Measurements from ENCODE around the gene MOGAT1.

The MOGAT1 gene

DNA sequence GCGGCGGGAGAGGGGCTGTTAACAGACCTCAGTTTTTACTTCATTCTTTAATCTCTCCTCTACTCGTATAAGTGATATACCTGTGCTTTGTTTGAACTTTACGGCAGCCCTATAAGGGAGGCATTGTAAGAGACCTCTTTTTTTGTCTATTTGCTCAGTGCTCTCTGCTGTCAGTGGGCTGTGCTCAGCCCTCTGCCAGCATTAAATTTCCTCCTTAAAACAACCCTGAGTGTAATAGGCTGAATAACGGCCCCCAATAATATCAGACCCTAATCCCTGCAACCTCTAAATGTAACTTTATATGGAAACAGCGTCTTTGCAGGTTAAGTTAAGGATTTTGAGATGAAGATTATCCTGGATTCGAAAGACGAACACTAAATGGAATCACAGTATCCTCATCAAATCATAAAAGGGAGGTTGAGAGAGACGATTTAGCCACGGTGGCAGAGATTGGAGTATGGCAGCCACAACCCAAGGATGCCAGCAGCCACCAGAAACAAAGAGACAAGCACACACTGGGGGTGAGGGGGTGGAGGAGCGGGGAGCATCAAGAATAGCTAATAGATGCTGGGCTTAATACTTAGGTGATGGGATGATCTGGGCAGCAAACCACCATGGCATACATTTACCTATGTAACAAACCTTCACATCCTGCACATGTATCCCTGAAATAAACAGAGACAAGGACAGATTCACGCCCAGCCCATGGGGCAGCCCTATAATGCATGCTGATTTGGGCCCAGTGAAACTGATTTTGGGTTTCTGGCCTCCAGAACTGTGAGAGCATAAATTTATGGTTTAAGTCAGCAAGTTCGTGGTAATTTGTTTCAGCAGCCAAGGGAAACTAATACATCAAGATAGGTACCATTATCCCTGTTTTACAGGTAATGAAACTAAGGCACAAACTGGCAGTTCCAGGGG, 14.7 kb upstream of the MOGAT1 start (continued):
- TF ChIP-seq, protein P1, sequence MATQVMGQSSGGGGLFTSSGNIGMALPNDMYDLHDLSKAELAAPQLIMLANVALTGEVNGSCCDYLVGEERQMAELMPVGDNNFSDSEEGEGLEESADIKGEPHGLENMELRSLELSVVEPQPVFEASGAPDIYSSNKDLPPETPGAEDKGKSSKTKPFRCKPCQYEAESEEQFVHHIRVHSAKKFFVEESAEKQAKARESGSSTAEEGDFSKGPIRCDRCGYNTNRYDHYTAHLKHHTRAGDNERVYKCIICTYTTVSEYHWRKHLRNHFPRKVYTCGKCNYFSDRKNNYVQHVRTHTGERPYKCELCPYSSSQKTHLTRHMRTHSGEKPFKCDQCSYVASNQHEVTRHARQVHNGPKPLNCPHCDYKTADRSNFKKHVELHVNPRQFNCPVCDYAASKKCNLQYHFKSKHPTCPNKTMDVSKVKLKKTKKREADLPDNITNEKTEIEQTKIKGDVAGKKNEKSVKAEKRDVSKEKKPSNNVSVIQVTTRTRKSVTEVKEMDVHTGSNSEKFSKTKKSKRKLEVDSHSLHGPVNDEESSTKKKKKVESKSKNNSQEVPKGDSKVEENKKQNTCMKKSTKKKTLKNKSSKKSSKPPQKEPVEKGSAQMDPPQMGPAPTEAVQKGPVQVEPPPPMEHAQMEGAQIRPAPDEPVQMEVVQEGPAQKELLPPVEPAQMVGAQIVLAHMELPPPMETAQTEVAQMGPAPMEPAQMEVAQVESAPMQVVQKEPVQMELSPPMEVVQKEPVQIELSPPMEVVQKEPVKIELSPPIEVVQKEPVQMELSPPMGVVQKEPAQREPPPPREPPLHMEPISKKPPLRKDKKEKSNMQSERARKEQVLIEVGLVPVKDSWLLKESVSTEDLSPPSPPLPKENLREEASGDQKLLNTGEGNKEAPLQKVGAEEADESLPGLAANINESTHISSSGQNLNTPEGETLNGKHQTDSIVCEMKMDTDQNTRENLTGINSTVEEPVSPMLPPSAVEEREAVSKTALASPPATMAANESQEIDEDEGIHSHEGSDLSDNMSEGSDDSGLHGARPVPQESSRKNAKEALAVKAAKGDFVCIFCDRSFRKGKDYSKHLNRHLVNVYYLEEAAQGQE (tag by site-specific recombination; IDR thresholded peaks at IDR 0.05), result no peak

DNA sequence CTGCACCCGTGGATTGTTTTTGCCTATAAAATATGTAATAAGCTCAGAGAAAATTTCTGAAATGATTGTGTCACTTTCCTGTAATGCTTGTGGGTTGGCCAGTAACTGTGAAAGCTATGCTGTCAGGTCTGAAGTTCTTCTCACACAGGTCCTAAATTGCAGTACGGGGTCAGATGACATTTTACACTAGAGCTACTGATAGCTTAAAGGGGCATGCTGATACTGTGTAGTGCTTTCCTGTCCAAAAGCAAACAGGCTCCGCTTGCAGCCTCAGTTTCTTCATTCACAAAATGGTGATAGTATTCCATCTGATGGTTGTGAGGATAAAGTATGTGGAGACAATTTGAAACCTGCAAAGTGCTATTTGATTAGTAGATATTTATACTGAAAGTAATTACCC, 8.0 kb upstream of the MOGAT1 start:
- no peaks in the 10 kb centered on the region for H3K4me1 ChIP-seq (ENCODE audit: control insufficient read depth, insufficient read depth, low read length)
- ChIA-PET POLR2A (no interaction called here), CTCF (interaction anchor here (0.6 kb wide), 1 partner anchor 274 kb away, joined by 3 read pairs; no protein-coding TSS in a partner anchor)
- H3K27ac ChIP-seq (ENCODE audit: extremely low read depth, low read depth, low read length), result no peak overlapping the region
- H3K4me3 ChIP-seq (ENCODE audit: low read depth, low read length), result no peak overlapping the region
- no peaks in the 10 kb centered on the region for H3K36me3 ChIP-seq (ENCODE audit: control insufficient read depth in 2 of 2, insufficient read depth in 1 of 2, low read length in 2 of 2)
- no peak for TF ChIP-seq ZFP69B (tag by site-specific recombination; IDR thresholded peaks at IDR 0.05)
- TF ChIP-seq ZNF416 (tag by site-specific recombination; IDR thresholded peaks at IDR 0.05), result no peak
- H3K9me3 ChIP-seq (ENCODE audit: control insufficient read depth, insufficient read depth, low read depth, low read length), result no peaks in the 10 kb centered on the region

DNA sequence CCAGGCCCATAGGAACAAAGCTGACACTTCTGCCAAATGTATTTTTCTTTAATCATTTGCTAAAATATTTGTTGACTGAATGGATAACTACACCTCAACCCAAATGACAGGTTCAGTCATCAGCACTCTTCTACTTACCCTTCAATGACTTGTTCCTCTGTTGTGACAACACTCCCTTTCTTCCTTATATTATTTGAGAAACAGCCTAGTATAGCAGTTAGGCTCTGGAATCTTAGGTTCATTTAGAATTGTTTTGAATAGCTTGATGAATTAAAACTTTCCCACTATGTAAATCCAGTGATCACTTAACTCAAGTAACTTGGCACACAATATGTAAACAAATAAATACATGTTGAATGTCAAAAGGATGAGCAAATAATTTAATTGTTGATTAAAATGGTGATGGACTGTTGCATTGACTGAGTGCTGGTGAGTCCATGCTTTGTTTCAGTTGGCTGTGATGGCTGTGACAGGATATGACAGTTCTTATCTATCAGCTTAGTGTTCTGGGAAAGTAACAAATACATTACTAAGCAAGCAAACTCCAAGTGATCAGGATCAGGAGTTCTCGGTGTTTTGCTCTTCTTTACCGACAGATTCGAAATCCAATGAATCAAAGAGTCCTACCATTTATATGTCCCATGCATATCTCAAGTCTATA, 2.8 kb upstream of the MOGAT1 start:
- Histone ChIP-seq H3K27ac (ENCODE audit: extremely low read depth, low read depth, low read length) (no peak overlapping the region), H3K36me3 (ENCODE audit: control insufficient read depth in 2 of 2, insufficient read depth in 1 of 2, low read length in 2 of 2) (no peaks in the 10 kb centered on the region), H3K4me3 (ENCODE audit: low read depth, low read length) (no peak overlapping the region), H3K9me3 (ENCODE audit: control insufficient read depth, insufficient read depth, low read depth, low read length) (no peaks in the 10 kb centered on the region), H3K4me1 (ENCODE audit: control insufficient read depth, insufficient read depth, low read length) (no peaks in the 10 kb centered on the region)
- CTCF ChIA-PET, result interaction anchor here (0.7 to 1.0 kb wide), 2 partner anchors 9 to 22 kb away, joined by 3 read pairs; no protein-coding TSS in a partner anchor
- POLR2A ChIA-PET, result no interaction called here
- TF ChIP-seq ZNF558 (tag by site-specific recombination; IDR thresholded peaks at IDR 0.05), result no peak
- TF ChIP-seq, protein P2, sequence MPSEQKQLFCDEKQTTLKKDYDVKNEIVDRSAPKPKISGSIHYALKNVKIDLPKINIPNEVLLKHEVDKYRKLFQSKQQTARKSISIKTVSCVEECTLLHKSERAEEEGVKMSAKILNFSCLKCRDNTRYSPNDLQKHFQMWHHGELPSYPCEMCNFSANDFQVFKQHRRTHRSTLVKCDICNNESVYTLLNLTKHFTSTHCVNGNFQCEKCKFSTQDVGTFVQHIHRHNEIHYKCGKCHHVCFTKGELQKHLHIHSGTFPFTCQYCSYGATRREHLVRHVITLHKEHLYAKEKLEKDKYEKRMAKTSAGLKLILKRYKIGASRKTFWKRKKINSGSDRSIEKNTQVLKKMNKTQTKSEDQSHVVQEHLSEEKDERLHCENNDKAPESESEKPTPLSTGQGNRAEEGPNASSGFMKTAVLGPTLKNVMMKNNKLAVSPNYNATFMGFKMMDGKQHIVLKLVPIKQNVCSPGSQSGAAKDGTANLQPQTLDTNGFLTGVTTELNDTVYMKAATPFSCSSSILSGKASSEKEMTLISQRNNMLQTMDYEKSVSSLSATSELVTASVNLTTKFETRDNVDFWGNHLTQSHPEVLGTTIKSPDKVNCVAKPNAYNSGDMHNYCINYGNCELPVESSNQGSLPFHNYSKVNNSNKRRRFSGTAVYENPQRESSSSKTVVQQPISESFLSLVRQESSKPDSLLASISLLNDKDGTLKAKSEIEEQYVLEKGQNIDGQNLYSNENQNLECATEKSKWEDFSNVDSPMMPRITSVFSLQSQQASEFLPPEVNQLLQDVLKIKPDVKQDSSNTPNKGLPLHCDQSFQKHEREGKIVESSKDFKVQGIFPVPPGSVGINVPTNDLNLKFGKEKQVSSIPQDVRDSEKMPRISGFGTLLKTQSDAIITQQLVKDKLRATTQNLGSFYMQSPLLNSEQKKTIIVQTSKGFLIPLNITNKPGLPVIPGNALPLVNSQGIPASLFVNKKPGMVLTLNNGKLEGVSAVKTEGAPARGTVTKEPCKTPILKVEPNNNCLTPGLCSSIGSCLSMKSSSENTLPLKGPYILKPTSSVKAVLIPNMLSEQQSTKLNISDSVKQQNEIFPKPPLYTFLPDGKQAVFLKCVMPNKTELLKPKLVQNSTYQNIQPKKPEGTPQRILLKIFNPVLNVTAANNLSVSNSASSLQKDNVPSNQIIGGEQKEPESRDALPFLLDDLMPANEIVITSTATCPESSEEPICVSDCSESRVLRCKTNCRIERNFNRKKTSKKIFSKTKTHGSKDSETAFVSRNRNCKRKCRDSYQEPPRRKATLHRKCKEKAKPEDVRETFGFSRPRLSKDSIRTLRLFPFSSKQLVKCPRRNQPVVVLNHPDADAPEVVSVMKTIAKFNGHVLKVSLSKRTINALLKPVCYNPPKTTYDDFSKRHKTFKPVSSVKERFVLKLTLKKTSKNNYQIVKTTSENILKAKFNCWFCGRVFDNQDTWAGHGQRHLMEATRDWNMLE (tag by site-specific recombination; conservative IDR thresholded peaks at IDR 0.05; ENCODE audit: low read depth), result no peak
- no peak for TF ChIP-seq SP3 (tag by site-specific recombination; IDR thresholded peaks at IDR 0.05)
- no peak for TF ChIP-seq ZBTB8A (tag by site-specific recombination; IDR thresholded peaks at IDR 0.05)
- TF ChIP-seq KLF8 (tag by site-specific recombination; IDR thresholded peaks at IDR 0.05), result no peak
- TF ChIP-seq ZBTB17 (tag by site-specific recombination; IDR thresholded peaks at IDR 0.05), result no peak
- no peak for TF ChIP-seq ZNF202 (tag by site-specific recombination; IDR thresholded peaks at IDR 0.05; ENCODE audit: borderline replicate concordance)
- TF ChIP-seq SETDB1 (IDR thresholded peaks at IDR 0.05; ENCODE audit: insufficient read length, low read length), result no peak
- no peak for TF ChIP-seq ZNF747 (tag by site-specific recombination; IDR thresholded peaks at IDR 0.05)
- no peak for TF ChIP-seq ZNF16 (tag by site-specific recombination; IDR thresholded peaks at IDR 0.05; ENCODE audit: low read depth)
- TF ChIP-seq, protein P3, sequence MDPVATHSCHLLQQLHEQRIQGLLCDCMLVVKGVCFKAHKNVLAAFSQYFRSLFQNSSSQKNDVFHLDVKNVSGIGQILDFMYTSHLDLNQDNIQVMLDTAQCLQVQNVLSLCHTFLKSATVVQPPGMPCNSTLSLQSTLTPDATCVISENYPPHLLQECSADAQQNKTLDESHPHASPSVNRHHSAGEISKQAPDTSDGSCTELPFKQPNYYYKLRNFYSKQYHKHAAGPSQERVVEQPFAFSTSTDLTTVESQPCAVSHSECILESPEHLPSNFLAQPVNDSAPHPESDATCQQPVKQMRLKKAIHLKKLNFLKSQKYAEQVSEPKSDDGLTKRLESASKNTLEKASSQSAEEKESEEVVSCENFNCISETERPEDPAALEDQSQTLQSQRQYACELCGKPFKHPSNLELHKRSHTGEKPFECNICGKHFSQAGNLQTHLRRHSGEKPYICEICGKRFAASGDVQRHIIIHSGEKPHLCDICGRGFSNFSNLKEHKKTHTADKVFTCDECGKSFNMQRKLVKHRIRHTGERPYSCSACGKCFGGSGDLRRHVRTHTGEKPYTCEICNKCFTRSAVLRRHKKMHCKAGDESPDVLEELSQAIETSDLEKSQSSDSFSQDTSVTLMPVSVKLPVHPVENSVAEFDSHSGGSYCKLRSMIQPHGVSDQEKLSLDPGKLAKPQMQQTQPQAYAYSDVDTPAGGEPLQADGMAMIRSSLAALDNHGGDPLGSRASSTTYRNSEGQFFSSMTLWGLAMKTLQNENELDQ (tag by site-specific recombination; IDR thresholded peaks at IDR 0.05; ENCODE audit: low read depth), result no peak
- TF ChIP-seq, protein P4, sequence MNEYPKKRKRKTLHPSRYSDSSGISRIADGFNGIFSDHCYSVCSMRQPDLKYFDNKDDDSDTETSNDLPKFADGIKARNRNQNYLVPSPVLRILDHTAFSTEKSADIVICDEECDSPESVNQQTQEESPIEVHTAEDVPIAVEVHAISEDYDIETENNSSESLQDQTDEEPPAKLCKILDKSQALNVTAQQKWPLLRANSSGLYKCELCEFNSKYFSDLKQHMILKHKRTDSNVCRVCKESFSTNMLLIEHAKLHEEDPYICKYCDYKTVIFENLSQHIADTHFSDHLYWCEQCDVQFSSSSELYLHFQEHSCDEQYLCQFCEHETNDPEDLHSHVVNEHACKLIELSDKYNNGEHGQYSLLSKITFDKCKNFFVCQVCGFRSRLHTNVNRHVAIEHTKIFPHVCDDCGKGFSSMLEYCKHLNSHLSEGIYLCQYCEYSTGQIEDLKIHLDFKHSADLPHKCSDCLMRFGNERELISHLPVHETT (tag by site-specific recombination; IDR thresholded peaks at IDR 0.05), result no peak
- no peak for TF ChIP-seq ZNF114 (tag by site-specific recombination; IDR thresholded peaks at IDR 0.05)

All from HEK293 (cell line).